Umbilical cord (tissue), 2 donors: ENCODE data around the gene TMX4. TPM values are rescaled to one million over a fixed set of nuclear protein-coding genes. Genes with fewer than 3 reads are reported as not detected.
"Not testable (repeated sequence)": the region's sequence is repeated elsewhere in the genome, so short reads cannot be mapped to it uniquely, and the experiment has no call there.

Experiments used
- DNase-seq: peaks from one replicate; pipeline ENCODE4 v3.0.0-alpha.2; 2015; ENCODE audit warnings: low spot score
- total RNA-seq: library from RNA; depleted of rRNA; stranded (reverse); fragments of >200 nt; gene quantifications from one replicate; pipeline ENCODE4 v1.2.3, GENCODE V29; 2014; ENCODE audit warnings: low replicate concordance; ENCODE audit not compliant: insufficient read depth

Gene TMX4
- total RNA-seq, 1 donor from 2014 or later = 19.7 TPM

DNA sequence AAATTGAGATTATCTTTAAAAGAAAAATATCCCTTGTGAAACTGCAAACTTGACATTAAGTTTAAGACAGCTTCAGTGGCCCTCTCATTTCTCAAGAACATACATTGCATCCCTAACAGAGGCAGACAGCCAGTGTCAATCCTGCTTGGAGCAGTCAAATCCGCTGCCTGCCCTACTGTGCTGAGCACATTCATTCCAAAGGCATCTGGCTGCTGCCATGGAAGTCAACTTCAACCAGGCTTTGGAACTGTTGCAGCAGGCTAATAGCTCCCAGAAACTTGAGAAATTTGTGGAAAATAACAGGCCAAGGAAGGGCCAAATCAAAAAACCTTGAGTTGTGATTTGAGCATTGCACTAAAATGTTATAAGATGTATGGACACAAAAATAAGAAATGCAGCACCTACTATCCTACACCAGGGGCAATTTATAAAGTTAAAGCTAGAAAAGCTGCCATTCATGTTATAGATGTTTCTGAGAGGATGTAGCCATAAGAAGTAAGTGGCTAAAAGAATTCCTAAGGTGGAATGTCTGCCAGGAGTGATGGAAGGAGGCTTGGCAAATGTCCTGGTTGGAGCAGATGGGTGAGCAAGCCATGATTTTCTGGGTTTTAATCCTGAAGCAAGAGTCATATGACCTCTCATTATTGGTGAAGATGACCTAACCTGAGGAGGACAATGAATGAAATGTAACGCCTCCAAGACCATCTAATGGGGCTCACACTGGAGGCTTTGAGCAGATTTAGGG, 47.9 kb downstream of the TMX4 start:
- no peak for DNase-seq

- DNase-seq = no peak
Observed at GRCh38 chr20:7967199-7967844, 52.2 kb downstream of the TMX4 start.

- no peak for DNase-seq
Observed at GRCh38 chr20:7966176-7966575, 53.4 kb downstream of the TMX4 start.

DNA sequence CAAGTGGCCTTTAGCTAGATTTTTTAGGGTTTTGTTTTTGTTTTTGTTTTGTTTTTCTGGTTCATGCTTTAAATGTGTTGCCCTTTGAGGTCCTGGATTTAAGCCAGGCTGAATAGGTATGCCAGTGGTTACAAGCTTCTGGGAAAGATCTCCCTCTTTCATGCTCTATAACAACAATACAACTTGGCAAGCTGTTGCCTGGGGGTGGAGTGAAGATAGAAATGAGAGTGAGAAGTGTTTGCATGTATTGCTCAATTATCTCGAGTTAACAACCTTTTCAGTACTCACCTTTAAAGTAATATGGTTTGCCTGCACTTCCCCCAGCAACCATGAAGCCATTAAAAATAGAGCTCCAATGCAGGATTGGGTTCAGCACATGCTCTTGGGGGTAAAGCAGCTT, 60.1 kb downstream of the TMX4 start:
- no peak for DNase-seq

DNA sequence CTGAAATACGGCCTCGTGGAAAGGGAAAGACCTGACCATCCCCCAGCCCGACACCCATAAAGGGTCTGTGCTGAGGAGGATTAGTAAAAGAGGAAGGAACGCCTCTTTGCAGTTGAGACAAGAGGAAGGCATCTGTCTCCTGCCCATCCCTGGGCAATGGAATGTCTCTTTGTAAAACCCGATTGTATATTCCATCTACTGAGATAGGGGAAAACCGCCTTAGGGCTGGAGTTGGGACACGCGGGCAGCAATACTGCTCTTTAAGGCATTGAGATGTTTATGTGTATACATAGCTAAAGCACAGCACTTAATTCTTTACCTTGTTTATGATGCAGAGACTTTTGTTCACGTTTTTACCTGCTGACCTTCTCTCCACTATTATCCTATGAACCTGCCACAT, 63.0 kb downstream of the TMX4 start:
- not testable (repeated sequence) for DNase-seq

DNA sequence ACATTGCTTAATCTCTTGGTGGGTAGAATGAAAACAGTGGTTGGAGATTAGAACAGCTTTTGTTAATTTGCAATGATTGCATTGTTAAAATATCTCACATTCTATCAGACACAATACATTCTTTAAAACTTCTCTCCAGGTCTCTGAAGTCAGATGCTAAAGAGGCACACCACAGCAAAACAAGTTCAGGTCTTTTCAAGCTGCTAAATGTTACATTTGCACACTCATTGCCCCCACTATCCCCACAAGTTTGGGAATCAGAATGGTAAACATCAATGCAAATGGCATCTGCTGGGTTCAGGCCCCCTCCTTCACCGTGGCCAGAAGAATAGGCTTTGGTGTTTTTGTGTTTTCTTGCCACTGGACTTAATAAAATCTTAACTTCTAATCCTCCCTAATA, 69.2 kb downstream of the TMX4 start:
- DNase-seq = no peak

DNA sequence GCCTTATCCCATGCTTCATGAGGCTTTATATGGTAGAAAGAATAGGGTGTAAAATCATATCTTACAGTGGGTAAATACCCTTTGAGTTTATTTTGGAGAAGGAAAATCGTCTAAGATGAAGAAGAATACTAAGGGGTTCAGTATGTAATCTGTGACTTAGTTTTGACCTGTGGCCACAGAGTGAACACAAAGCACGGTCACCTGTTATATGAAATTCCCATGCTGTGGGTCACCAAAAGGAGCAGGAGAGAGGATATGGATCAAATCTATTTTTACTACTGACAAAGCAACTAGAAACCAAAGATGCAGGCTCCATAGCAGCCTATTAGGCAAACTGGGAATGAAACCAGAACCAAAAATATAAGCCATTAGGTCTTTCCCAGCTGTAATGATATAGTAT, 75.7 kb downstream of the TMX4 start:
- DNase-seq = no peak

DNA sequence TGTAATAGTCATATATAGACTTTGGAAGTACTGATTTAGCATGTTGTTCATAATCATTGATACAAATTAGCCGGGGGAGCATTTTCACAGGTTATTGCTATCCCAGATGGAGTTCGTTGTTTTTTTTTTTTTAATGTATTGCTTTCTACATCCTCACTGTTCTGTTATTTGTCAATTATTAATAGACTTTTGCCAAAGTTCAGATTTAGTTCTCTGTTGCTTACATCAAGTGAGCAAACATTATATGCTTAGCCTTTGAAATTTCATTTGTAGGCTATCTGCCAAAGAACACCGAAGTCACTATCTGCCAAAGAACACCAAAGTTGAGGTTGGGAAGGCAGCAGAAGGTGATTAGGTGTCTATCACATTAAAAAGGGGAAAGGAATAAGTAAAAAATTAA, 79.2 kb downstream of the TMX4 start, which contains the start of gene HAO1:
TSS of gene HAO1 (minus strand) at position 118 of the 400 bp plus-strand sequence. CDS start at position 82, 36 bp downstream.
- no peak for DNase-seq

DNA sequence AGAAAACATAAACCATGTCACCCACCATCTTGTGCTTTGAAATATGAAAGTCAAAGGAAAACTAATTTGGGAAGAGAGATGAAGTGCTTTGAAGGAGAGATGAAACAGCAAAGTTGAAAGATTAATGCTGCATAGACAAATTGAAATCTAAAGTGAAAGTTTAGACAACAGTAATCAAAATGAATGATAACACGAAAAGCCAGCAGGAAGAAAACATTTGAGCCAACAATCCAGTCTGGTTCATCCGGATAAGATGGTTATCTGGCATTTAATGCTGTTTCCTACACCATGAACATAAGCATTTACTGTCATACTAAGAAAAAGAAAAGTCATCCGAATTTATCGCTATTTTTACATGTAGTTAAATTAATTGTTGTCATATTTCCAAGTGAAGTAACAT, 79.9 kb downstream of the TMX4 start:
- no peak for DNase-seq

DNA sequence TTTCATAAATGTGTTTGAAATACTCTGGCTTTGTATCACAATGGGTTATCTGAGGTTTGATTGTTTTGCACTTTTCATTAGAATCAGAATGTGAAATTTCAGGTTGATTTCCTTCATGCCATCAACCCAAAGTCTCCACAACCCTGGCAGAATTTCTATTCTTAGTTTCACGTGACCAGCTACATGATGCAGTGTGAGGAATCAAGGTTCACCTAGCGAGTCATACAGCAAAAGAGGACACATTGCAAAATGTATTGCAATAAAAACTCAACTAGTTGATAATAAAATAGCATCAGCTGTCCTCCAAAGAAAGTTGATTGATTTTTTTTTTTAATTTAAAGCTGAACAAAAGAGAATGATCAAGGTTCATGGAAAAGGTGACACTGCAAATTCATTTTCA, 81.5 kb downstream of the TMX4 start:
- DNase-seq = no peak

- no peak for DNase-seq
Observed at GRCh38 chr20:7937328-7937727, 82.2 kb downstream of the TMX4 start.

- no peak for DNase-seq
Observed at GRCh38 chr20:7935027-7935551, 84.5 kb downstream of the TMX4 start.

GRCh38 chr20:7933346-7933745, 86.2 kb downstream of the TMX4 start:
- DNase-seq = no peak

DNA sequence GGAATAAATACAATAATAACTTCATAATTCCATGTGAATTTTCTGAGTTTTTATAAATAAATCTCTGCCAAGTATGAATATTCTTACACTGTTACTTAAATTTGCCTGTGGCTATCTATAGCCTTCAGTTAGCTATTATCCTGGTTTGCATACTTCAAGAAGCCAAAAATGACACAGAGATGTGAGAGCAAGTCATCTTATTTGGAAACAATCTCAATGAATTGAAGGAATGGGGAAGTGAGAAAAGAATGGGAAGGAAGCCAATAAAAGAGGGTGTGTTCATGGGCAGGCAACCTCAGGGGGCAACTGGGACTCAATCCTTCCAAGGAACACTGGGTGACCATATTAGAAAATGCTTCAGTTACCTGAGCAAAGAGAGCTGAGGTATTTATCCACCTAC, 89.2 kb downstream of the TMX4 start:
- no peak for DNase-seq

Other genes starting within 250 kb of the TMX4 start
- gene HAO1, start 79.3 kb downstream of the TMX4 start, total RNA-seq = not detected
- 49.1 TPM for gene PLCB1, start 112.5 kb upstream of the TMX4 start, total RNA-seq